A204.1 (cell line): ENCODE results near the gene EHMT1.

Experiments
- FAIRE-seq: peaks from 2 replicates; lab custom pipeline; 2012; peaks lifted over from hg19 to GRCh38; lab: Jason Lieb, UNC

The EHMT1 gene

GRCh38 chr9:137832191-137832700, 213.4 kb downstream of the EHMT1 start:
- FAIRE-seq: no peak

- no peak for FAIRE-seq
Measured at GRCh38 chr9:137832830-137833590, 214.2 kb downstream of the EHMT1 start.

- FAIRE-seq: no peak
Measured at GRCh38 chr9:137833721-137834613, 215.2 kb downstream of the EHMT1 start.

GRCh38 chr9:137834846-137835546, 216.2 kb downstream of the EHMT1 start:
- no peak for FAIRE-seq

GRCh38 chr9:137836151-137836830, 217.5 kb downstream of the EHMT1 start:
- FAIRE-seq: no peak

- no peak for FAIRE-seq
Measured at GRCh38 chr9:137836831-137837241, 218.0 kb downstream of the EHMT1 start.

- no peak for FAIRE-seq
Measured at GRCh38 chr9:137837345-137838278, 218.8 kb downstream of the EHMT1 start.

GRCh38 chr9:137838576-137838975, 219.8 kb downstream of the EHMT1 start:
- FAIRE-seq: no peak

- no peak for FAIRE-seq
Measured at GRCh38 chr9:137843355-137843754, 224.6 kb downstream of the EHMT1 start.

GRCh38 chr9:137851516-137852267, 232.9 kb downstream of the EHMT1 start:
- no peak for FAIRE-seq

- FAIRE-seq: no peak
Measured at GRCh38 chr9:137853392-137853995, 234.7 kb downstream of the EHMT1 start.

GRCh38 chr9:137860361-137860760, 241.6 kb downstream of the EHMT1 start:
- FAIRE-seq: no peak

GRCh38 chr9:137865581-137866145, 246.9 kb downstream of the EHMT1 start:
- FAIRE-seq: no peak

- FAIRE-seq: no peak
Measured at GRCh38 chr9:137866226-137867141, 247.7 kb downstream of the EHMT1 start.

GRCh38 chr9:137870432-137870831, 251.6 kb downstream of the EHMT1 start:
- no peak for FAIRE-seq

- no peak for FAIRE-seq
Measured at GRCh38 chr9:137872296-137872695, 253.5 kb downstream of the EHMT1 start.

- FAIRE-seq: no peak
Measured at GRCh38 chr9:137873408-137873807, 254.6 kb downstream of the EHMT1 start.

- FAIRE-seq: no peak
Measured at GRCh38 chr9:137873858-137874362, 255.1 kb downstream of the EHMT1 start.
